GM12878 (cell line): Measurements from ENCODE around the gene H2AZ1. TPM values are rescaled to one million over a fixed set of nuclear protein-coding genes. Genes with fewer than 3 reads are reported as not detected.
"Not testable (repeated sequence)": the region's sequence is repeated elsewhere in the genome, so short reads cannot be mapped to it uniquely, and the experiment has no call there.

Experiments
- ATAC-seq: fragments of 200-7000 bp; cut with Tn5 transposase; 3 replicates; pipeline ENCODE4 v1.9.1; 2020; ENCODE audit warnings: mild to moderate bottlenecking, moderate library complexity
- BruUV-seq: library from RNA; stranded (reverse); fragments of 400-500 nt; replicated peaks from 2 replicates; lab custom pipeline; 2021; lab: Mats Ljungman, UMichigan
- CTCF ChIA-PET: fragments of 300-600 bp; sonication (Branson Sonifier 250); formaldehyde crosslinking; extraction: SDS; loops from one replicate; lab custom pipeline; 2021; ENCODE audit warnings: inconsistent platforms; lab: Yijun Ruan, JAX
- POLR2A ChIA-PET: fragments of 350-600 bp; formaldehyde crosslinking; extraction: SDS; loops from one replicate; lab custom pipeline; 2021; ENCODE audit warnings: inconsistent platforms; lab: Charles Lee
- RAD21 ChIA-PET: fragments of 300-600 bp; sonication (Branson Sonifier 250); formaldehyde crosslinking; loops from one replicate; lab custom pipeline; 2023; ENCODE audit warnings: antibody characterized with exemption; ENCODE audit not compliant: unreplicated experiment; lab: Charles Lee
- SMC1A ChIA-PET: fragments of 300-600 bp; sonication (Branson Sonifier 250); formaldehyde crosslinking; loops from one replicate; lab custom pipeline; 2023; ENCODE audit not compliant: unreplicated experiment, uncharacterized antibody; lab: Charles Lee
- DNase-seq: peaks from one replicate; pipeline ENCODE4 v3.0.0-alpha.2; 2011; ENCODE audit warnings: low read depth, low spot score
- FAIRE-seq: peaks from 3 replicates; lab custom pipeline; 2011; peaks lifted over from hg19 to GRCh38; lab: Jason Lieb, UNC
- H2AFZ ChIP-seq: 2 replicates; pipeline ENCODE4 v1.6.0; 2011; ENCODE audit warnings: low read depth, low read length, control low read depth; ENCODE audit not compliant: control insufficient read depth
- H3K27ac ChIP-seq: 2 replicates; pipeline ENCODE4 v1.5.1; 2011; ENCODE audit warnings: control low read depth; ENCODE audit not compliant: control insufficient read depth, insufficient read depth
- H3K27me3 ChIP-seq, 2 experiments: replicated peaks in 1 of 2; 2 replicates each; pipeline versions ENCODE4 v1.6.0 to v1.6.1; 2011; ENCODE audit warnings: low read length in 1 of 2; ENCODE audit not compliant: control insufficient read depth in 2 of 2, insufficient read depth in 2 of 2
- H3K36me3 ChIP-seq, 2 experiments: 2 replicates each; pipeline ENCODE4 v1.5.1; 2011; ENCODE audit warnings: low read length in 1 of 2; ENCODE audit not compliant: control insufficient read depth in 2 of 2, insufficient read depth in 2 of 2
- H3K4me1 ChIP-seq: 2 replicates; pipeline ENCODE4 v1.6.1; 2011; ENCODE audit warnings: mild to moderate bottlenecking, low read length, moderate library complexity, mixed read lengths; ENCODE audit not compliant: control insufficient read depth, insufficient read depth
- H3K4me2 ChIP-seq: 2 replicates; pipeline ENCODE4 v1.6.0; 2011; ENCODE audit warnings: control low read depth; ENCODE audit not compliant: control insufficient read depth, insufficient read depth
- H3K4me3 ChIP-seq: fragments of 200-600 bp; sonication (generic); 2 replicates; pipeline ENCODE4 v1.5.1; 2016
- H3K79me2 ChIP-seq: 2 replicates; pipeline ENCODE4 v1.6.0; 2011; ENCODE audit warnings: low read length; ENCODE audit not compliant: control insufficient read depth, insufficient read depth
- H3K9ac ChIP-seq: 2 replicates; pipeline ENCODE4 v1.8.0; 2011; ENCODE audit warnings: low read length, control low read depth, mixed read lengths; ENCODE audit not compliant: control insufficient read depth, insufficient read depth
- H3K9me3 ChIP-seq: replicated peaks from 3 replicates; pipeline ENCODE4 v1.5.1; 2011; ENCODE audit warnings: mild to moderate bottlenecking, low read length; ENCODE audit not compliant: control insufficient read depth, insufficient read depth
- H4K20me1 ChIP-seq: 2 replicates; pipeline ENCODE4 v1.6.0; 2011; ENCODE audit not compliant: control insufficient read depth, insufficient read depth
- HCFC1 ChIP-seq: fragments of 150-350 bp; IDR thresholded peaks from 2 replicates; pipeline ENCODE4 v1.6.1; 2014; ENCODE audit warnings: low read length
- TCF12 ChIP-seq: IDR thresholded peaks from 2 replicates; pipeline ENCODE4 v1.6.1; 2011; ENCODE audit warnings: low read depth, mild to moderate bottlenecking, low read length
- WGBS: methylation state at CpG from one replicate; pipeline ENCODE4 v1.1.6; 2016; ENCODE audit warnings: low lambda C conversion rate; ENCODE audit not compliant: insufficient replicate concordance, insufficient coverage; ENCODE audit errors: missing lambda C conversion rate; 5-methylcytosine and 5-hydroxymethylcytosine counted together
- in situ Hi-C: fragments of 300-500 bp; cut with MboI; formaldehyde crosslinking; loops from 9 replicates; pipeline ENCODE4 v1.14.3; 2018; ENCODE audit warnings: mixed read lengths
- intact Hi-C: fragments of 100-400 bp; cut with micrococcal nuclease; formaldehyde crosslinking; loops from one replicate; pipeline ENCODE4 v1.14.2; 2022; ENCODE audit not compliant: unreplicated experiment
- polyA plus RNA-seq, 11 experiments: library from polyadenylated mRNA; depleted of rRNA in 4 of 11; unstranded in 6 of 11; stranded (reverse) in 5 of 11; fragments of >200 nt; fragmentation: Nextera tagmentation in 4 of 11; fragmentation: Illumina TruSeq in 1 of 11; extraction: Ambion mirVana in 4 of 11; extraction: Trizol in 1 of 11; gene quantifications; 1 replicate in 1 of 11; 2 replicates in 10 of 11; pipeline versions ENCODE4 v1.2.1 to v1.2.3, GENCODE V29; 2011 to 2016; ENCODE audit warnings: inconsistent platforms in 2 of 11, missing spikeins in 2 of 11, low read depth in 1 of 11
- total RNA-seq, 4 experiments: library from RNA; depleted of rRNA in 3 of 4; stranded (reverse); fragments of >200 nt in 3 of 4; fragmentation: Illumina TruSeq in 1 of 4; extraction: Trizol in 1 of 4; gene quantifications; 2 replicates each; pipeline versions ENCODE4 v1.2.1 to v1.2.3, GENCODE V29; 2013 to 2021
- TF ChIP-seq, protein P1 (sequence below): IDR thresholded peaks from 2 replicates; pipeline ENCODE4 v1.6.1; 2012; ENCODE audit warnings: mild to moderate bottlenecking, low read depth, low read length
- TF ChIP-seq, protein P2 (sequence below): fragments of 450-650 bp; IDR thresholded peaks from 2 replicates; pipeline ENCODE4 v1.6.1; 2017; ENCODE audit warnings: antibody characterized with exemption, mild to moderate bottlenecking, moderate library complexity
- TF ChIP-seq, protein P3 (sequence below): IDR thresholded peaks from 2 replicates; pipeline ENCODE4 v1.6.1; 2012; ENCODE audit warnings: low read depth, low read length, improper control_type of control experiment

H2AZ1 gene
- total and polyA plus RNA-seq, 10 of the 15 experiments (the other 5 are each of a cell fraction or from before 2014, with no cell fraction given): 652 to 4,800 (median 898) TPM

DNA sequence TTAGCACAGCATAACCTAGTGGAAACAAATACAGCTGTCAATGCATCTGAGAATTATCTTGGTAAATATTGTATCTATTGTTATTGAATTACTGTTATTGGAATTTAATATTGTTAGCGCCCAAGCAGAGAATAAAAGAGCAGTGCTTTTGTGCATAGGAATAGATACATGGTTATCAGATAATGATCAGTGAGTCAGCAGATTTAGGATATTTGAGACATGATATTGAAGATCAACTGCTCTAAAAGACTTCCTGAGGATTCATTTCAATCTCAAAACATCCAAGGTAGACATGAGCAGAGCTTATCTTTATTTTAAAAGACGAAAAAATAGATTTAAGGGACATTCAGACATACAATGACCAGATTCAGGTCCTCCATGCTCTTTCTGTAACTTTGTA is 10.6 kb upstream of the H2AZ1 start (continued):
- TF ChIP-seq, protein P1, sequence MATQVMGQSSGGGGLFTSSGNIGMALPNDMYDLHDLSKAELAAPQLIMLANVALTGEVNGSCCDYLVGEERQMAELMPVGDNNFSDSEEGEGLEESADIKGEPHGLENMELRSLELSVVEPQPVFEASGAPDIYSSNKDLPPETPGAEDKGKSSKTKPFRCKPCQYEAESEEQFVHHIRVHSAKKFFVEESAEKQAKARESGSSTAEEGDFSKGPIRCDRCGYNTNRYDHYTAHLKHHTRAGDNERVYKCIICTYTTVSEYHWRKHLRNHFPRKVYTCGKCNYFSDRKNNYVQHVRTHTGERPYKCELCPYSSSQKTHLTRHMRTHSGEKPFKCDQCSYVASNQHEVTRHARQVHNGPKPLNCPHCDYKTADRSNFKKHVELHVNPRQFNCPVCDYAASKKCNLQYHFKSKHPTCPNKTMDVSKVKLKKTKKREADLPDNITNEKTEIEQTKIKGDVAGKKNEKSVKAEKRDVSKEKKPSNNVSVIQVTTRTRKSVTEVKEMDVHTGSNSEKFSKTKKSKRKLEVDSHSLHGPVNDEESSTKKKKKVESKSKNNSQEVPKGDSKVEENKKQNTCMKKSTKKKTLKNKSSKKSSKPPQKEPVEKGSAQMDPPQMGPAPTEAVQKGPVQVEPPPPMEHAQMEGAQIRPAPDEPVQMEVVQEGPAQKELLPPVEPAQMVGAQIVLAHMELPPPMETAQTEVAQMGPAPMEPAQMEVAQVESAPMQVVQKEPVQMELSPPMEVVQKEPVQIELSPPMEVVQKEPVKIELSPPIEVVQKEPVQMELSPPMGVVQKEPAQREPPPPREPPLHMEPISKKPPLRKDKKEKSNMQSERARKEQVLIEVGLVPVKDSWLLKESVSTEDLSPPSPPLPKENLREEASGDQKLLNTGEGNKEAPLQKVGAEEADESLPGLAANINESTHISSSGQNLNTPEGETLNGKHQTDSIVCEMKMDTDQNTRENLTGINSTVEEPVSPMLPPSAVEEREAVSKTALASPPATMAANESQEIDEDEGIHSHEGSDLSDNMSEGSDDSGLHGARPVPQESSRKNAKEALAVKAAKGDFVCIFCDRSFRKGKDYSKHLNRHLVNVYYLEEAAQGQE: no peak
- TF ChIP-seq HCFC1 (no peak), TCF12 (no peak)
- TF ChIP-seq, protein P2, sequence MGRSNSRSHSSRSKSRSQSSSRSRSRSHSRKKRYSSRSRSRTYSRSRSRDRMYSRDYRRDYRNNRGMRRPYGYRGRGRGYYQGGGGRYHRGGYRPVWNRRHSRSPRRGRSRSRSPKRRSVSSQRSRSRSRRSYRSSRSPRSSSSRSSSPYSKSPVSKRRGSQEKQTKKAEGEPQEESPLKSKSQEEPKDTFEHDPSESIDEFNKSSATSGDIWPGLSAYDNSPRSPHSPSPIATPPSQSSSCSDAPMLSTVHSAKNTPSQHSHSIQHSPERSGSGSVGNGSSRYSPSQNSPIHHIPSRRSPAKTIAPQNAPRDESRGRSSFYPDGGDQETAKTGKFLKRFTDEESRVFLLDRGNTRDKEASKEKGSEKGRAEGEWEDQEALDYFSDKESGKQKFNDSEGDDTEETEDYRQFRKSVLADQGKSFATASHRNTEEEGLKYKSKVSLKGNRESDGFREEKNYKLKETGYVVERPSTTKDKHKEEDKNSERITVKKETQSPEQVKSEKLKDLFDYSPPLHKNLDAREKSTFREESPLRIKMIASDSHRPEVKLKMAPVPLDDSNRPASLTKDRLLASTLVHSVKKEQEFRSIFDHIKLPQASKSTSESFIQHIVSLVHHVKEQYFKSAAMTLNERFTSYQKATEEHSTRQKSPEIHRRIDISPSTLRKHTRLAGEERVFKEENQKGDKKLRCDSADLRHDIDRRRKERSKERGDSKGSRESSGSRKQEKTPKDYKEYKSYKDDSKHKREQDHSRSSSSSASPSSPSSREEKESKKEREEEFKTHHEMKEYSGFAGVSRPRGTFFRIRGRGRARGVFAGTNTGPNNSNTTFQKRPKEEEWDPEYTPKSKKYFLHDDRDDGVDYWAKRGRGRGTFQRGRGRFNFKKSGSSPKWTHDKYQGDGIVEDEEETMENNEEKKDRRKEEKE: no peak
- TF ChIP-seq, protein P3, sequence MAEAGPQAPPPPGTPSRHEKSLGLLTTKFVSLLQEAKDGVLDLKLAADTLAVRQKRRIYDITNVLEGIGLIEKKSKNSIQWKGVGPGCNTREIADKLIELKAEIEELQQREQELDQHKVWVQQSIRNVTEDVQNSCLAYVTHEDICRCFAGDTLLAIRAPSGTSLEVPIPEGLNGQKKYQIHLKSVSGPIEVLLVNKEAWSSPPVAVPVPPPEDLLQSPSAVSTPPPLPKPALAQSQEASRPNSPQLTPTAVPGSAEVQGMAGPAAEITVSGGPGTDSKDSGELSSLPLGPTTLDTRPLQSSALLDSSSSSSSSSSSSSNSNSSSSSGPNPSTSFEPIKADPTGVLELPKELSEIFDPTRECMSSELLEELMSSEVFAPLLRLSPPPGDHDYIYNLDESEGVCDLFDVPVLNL: no peak

DNA sequence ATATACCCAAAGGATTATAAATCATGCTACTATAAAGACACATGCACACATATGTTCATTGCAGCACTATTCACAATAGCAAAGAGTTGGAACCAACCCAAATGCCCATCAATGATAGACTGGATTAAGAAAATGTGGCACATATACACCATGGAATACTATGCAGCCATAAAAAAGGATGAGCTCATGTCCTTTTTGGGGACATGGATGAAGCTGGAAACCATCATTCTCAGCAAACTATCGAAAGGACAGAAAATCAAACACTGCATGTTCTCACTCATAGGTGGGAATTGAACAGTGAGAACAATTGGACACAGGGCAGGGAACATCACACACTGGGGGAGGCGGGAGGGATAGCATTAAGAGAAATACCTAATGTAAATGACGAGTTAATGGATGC is 8.1 kb upstream of the H2AZ1 start:
- DNase-seq, intact Hi-C loops: not testable (repeated sequence)

More for the DNA sequence above, 8.1 kb upstream of the H2AZ1 start:
- FAIRE-seq, H3K36me3 ChIP-seq, RAD21 ChIA-PET, H3K4me1 ChIP-seq, SMC1A ChIA-PET, POLR2A ChIA-PET, H3K27ac ChIP-seq, H3K9me3 ChIP-seq, H3K79me2 ChIP-seq, H3K27me3 ChIP-seq, CTCF ChIA-PET, H3K4me3 ChIP-seq, H3K9ac ChIP-seq, ATAC-seq, BruUV-seq, H2AFZ ChIP-seq, H3K4me2 ChIP-seq, in situ Hi-C loops, H4K20me1 ChIP-seq: not testable (repeated sequence)
- WGBS: 76% methylated on average over 3 of the region's 3 CpGs
